CD14-positive monocyte (primary cell): ENCODE data around the gene MYO19. TPM values are rescaled to one million over a fixed set of nuclear protein-coding genes. Genes with fewer than 3 reads are reported as not detected.

Experiments used
- DNase-seq, 3 donors: peaks; one replicate each; pipeline ENCODE4 v3.0.0-alpha.2; 2011 to 2022
- H2AFZ ChIP-seq: 2 replicates; pipeline ENCODE4 v1.6.0; 2012; ENCODE audit warnings: mild to moderate bottlenecking, low read depth, low read length, inconsistent platforms; ENCODE audit not compliant: insufficient read depth, poor library complexity, severe bottlenecking
- H3K27ac ChIP-seq, 2 donors: 1 replicate in 1 of 2; 2 replicates in 1 of 2; pipeline ENCODE4 v1.5.1; 2012 to 2013; ENCODE audit warnings: low read length in 2 of 2, control low read depth in 1 of 2, inconsistent platforms in 1 of 2, low read depth in 1 of 2, mild to moderate bottlenecking in 1 of 2
- H3K27me3 ChIP-seq, 2 donors: one replicate each; pipeline versions ENCODE4 v1.6.0 to v1.6.1; 2011 to 2013; ENCODE audit warnings: low read length in 2 of 2; ENCODE audit not compliant: control insufficient read depth in 2 of 2, insufficient read depth in 2 of 2
- H3K36me3 ChIP-seq, 2 donors: replicated peaks in 1 of 2; 1 replicate in 1 of 2; 2 replicates in 1 of 2; pipeline versions ENCODE4 v1.5.1 to v1.6.1; 2012 to 2013; ENCODE audit warnings: low read length in 2 of 2, control low read depth in 1 of 2, inconsistent platforms in 1 of 2, mild to moderate bottlenecking in 1 of 2; ENCODE audit not compliant: insufficient read depth in 2 of 2, control insufficient read depth in 1 of 2
- H3K4me1 ChIP-seq, 2 donors: 1 replicate in 1 of 2; 2 replicates in 1 of 2; pipeline versions ENCODE4 v1.5.1 to v1.6.1; 2012 to 2013; ENCODE audit warnings: low read length in 2 of 2, control low read depth in 1 of 2, inconsistent platforms in 1 of 2, mild to moderate bottlenecking in 1 of 2, moderate library complexity in 1 of 2; ENCODE audit not compliant: insufficient read depth in 2 of 2, control insufficient read depth in 1 of 2
- H3K4me2 ChIP-seq: replicated peaks from 2 replicates; pipeline ENCODE3; 2012; ENCODE audit warnings: low read length, moderate library complexity, mild to moderate bottlenecking; ENCODE audit not compliant: poor library complexity, severe bottlenecking; ENCODE audit errors: extremely low read depth
- H3K4me3 ChIP-seq, 3 experiments: fragments of 200-600 bp in 1 of 3; sonication (generic) in 1 of 3; replicated peaks in 1 of 3; 1 replicate in 2 of 3; 2 replicates in 1 of 3; pipeline ENCODE4 v1.5.1; 2011 to 2013; ENCODE audit warnings: low read length in 3 of 3, mild to moderate bottlenecking in 3 of 3, control low read depth in 2 of 3, low read depth in 2 of 3, inconsistent platforms in 1 of 3, moderate library complexity in 1 of 3
- H3K79me2 ChIP-seq: 2 replicates; pipeline ENCODE4 v1.6.0; 2012; ENCODE audit warnings: mild to moderate bottlenecking, control low read depth, inconsistent platforms, low read length, moderate library complexity; ENCODE audit not compliant: insufficient read depth
- H3K9ac ChIP-seq: 2 replicates; pipeline ENCODE4 v1.6.0; 2017; ENCODE audit warnings: low read length, mild to moderate bottlenecking; ENCODE audit not compliant: insufficient read depth, poor library complexity, severe bottlenecking
- H3K9me3 ChIP-seq, 2 donors: replicated peaks in 1 of 2; 1 replicate in 1 of 2; 2 replicates in 1 of 2; pipeline versions ENCODE4 v1.5.1 to v1.6.1; 2012 to 2013; ENCODE audit warnings: low read length in 2 of 2, control low read depth in 1 of 2; ENCODE audit not compliant: control insufficient read depth in 1 of 2, insufficient read depth in 1 of 2
- H4K20me1 ChIP-seq: 2 replicates; pipeline ENCODE4 v1.6.0; 2012; ENCODE audit warnings: mild to moderate bottlenecking, low read length, control low read depth, moderate library complexity; ENCODE audit not compliant: insufficient read depth
- H3K27ac Mint-ChIP-seq, 7 donors: one replicate each; pipeline ENCODE4 v1.8.0; 2020; ENCODE audit warnings: mild to moderate bottlenecking in 7 of 7, mixed read lengths in 7 of 7, moderate library complexity in 6 of 7, inconsistent platforms in 2 of 7
- H3K27me3 Mint-ChIP-seq, 3 donors: one replicate each; pipeline ENCODE4 v1.8.0; 2021 to 2022; ENCODE audit warnings: low read depth in 3 of 3, mild to moderate bottlenecking in 3 of 3, mixed read lengths in 3 of 3, moderate library complexity in 3 of 3, inconsistent platforms in 1 of 3
- H3K36me3 Mint-ChIP-seq, 2 donors: one replicate each; pipeline ENCODE4 v1.8.0; 2020; ENCODE audit warnings: mixed read lengths in 2 of 2, inconsistent platforms in 1 of 2, mild to moderate bottlenecking in 1 of 2
- H3K4me1 Mint-ChIP-seq: one replicate; pipeline ENCODE4 v1.8.0; 2020; ENCODE audit warnings: mild to moderate bottlenecking, mixed read lengths
- H3K4me3 Mint-ChIP-seq, 2 donors: one replicate each; pipeline ENCODE4 v1.8.0; 2020; ENCODE audit warnings: mild to moderate bottlenecking in 2 of 2, mixed read lengths in 2 of 2, moderate library complexity in 1 of 2
- H3K9me3 Mint-ChIP-seq, 7 donors: one replicate each; pipeline ENCODE4 v1.8.0; 2020 to 2022; ENCODE audit warnings: mixed read lengths in 7 of 7, mild to moderate bottlenecking in 6 of 7, moderate library complexity in 6 of 7, inconsistent platforms in 2 of 7
- WGBS: methylation state at CpG from one replicate; pipeline ENCODE4 v1.1.5; 2013; ENCODE audit warnings: missing lambda C conversion rate; ENCODE audit not compliant: insufficient coverage; 5-methylcytosine and 5-hydroxymethylcytosine counted together
- intact Hi-C, 2 donors: fragments of 100-400 bp; cut with micrococcal nuclease; formaldehyde crosslinking; loops; one replicate each; pipeline versions ENCODE4 v1.15.0 to v1.15.1; 2023
- polyA plus RNA-seq, 3 donors: library from polyadenylated mRNA; depleted of rRNA in 1 of 3; unstranded in 2 of 3; stranded (reverse) in 1 of 3; fragments of 300-500 nt in 2 of 3; fragments of >200 nt in 1 of 3; fragmentation: Illumina TruSeq in 2 of 3; gene quantifications; 1 replicate in 2 of 3; 2 replicates in 1 of 3; pipeline ENCODE4 v1.2.3, GENCODE V29; 2012 to 2021
- TF ChIP-seq, protein P1 (sequence below): fragments of 200-600 bp; IDR thresholded peaks from one replicate; pipeline ENCODE4 v1.8.0; 2022; ENCODE audit warnings: antibody characterized with exemption, mild to moderate bottlenecking

MYO19 gene
- polyA plus RNA-seq, 3 donors: 1.2 to 51.3 (median 1.9) TPM

DNA sequence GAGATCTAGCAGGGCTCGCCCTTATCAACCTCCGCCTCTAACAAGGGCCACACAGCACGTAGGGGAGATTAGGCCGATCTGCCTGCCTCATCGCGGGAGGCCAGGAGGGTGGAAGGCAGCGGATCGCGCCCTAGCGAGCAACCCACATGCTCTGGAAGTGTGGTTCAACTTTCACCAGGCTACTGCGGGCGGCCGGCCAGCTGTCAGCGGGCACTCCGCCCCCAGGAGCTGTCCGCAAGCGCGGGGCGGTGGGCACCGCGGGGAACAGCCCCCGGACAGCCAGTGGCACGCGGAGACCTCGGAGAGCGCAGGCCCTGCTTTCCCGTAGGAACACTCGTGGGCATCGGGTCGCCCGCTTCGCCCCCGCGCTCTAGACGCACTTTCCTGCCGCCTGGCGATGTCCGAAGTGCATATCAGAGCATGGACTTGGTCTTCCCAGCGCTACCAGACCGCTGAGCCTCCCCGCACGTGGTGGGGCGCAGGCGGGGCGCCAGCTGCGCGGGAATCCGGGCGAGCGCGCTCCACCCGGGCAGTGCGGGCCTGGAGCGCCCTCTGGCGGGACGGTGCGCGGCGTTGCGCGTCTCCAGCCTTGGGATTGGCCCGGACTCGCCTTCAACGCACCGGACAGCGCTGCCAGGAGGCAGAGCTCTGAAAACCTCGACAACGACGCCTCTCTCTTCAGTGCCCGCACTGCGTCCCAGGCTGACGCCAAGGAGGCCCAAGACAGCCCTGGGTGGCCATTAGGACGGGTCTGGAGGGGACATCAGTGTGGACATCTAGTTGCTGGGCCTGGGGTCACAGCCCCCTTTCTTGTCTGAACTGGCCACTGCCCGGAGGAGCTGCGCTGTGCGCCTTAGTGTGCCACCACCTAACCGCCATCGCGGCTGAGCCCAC, 51.8 kb downstream of the MYO19 start:
- Histone ChIP-seq H3K27me3 (peaks cover 6 to 18% of the 10 kb centered on the region in 2 donors), H4K20me1 (no peaks in the 10 kb centered on the region), H3K27ac (no peak overlapping the region), H3K79me2 (peaks cover 14% of the 10 kb centered on the region), H3K9me3 (no peaks in the 10 kb centered on the region), H3K4me2 (peak overlapping the region; percentile 83), H3K4me3 (peak overlapping the region; percentile 3 to 72 (median 10)), H3K4me1 (peaks cover 24 to 32% of the 10 kb centered on the region in 2 donors), H3K9ac (peak overlapping the region; percentile 42), H2AFZ (peak overlapping the region; percentile 94), H3K36me3 (no peaks in the 10 kb centered on the region)
- DNase-seq: peak; percentile 71 to 74 (median 71)
- H3K36me3 Mint-ChIP-seq: no peaks in the 10 kb centered on the region
- intact Hi-C loops: loop anchor here in 1 of 2 donors (10.0 kb wide), 1 partner anchor 508 kb away; no protein-coding TSS in a partner anchor
- H3K4me3 Mint-ChIP-seq: peak overlapping the region; percentile 61 to 84
- H3K27me3 Mint-ChIP-seq: peaks cover 27 to 45% (median 30%) of the 10 kb centered on the region in 3 donors
- TF ChIP-seq, protein P1, sequence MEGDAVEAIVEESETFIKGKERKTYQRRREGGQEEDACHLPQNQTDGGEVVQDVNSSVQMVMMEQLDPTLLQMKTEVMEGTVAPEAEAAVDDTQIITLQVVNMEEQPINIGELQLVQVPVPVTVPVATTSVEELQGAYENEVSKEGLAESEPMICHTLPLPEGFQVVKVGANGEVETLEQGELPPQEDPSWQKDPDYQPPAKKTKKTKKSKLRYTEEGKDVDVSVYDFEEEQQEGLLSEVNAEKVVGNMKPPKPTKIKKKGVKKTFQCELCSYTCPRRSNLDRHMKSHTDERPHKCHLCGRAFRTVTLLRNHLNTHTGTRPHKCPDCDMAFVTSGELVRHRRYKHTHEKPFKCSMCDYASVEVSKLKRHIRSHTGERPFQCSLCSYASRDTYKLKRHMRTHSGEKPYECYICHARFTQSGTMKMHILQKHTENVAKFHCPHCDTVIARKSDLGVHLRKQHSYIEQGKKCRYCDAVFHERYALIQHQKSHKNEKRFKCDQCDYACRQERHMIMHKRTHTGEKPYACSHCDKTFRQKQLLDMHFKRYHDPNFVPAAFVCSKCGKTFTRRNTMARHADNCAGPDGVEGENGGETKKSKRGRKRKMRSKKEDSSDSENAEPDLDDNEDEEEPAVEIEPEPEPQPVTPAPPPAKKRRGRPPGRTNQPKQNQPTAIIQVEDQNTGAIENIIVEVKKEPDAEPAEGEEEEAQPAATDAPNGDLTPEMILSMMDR: peak; percentile 96
- H3K9me3 Mint-ChIP-seq: peaks cover 0 to 4% (median 0%) of the 10 kb centered on the region in 7 donors
- peaks cover 24% of the 10 kb centered on the region for H3K4me1 Mint-ChIP-seq
- WGBS: 8% methylated on average over 79 of the region's 79 CpGs
- peak overlapping the region in 3 of 7 donors; percentile 46 to 55 (median 50) for H3K27ac Mint-ChIP-seq

DNA sequence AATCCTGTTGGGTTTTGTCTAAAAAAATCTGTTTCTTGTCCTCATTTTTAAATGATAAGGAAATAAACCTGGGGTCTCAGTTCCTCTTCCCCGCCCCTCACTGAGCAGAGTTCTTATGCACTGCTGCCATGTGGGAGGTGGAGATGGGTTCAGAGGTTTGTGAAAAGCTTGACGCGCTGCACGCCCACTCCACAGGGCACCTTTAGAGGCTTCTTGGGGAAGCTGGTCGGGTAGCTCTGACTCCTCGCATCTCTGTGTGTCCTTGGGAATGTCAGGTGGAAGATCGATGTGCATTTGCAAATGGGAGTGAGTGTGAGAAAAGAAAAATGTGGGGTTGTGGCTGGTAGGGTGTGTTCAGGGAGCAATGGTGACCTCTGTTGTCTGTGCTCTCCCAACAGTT, 52.8 kb downstream of the MYO19 start:
- H3K9me3 Mint-ChIP-seq: peaks cover 0 to 4% (median 0%) of the 10 kb centered on the region in 7 donors
- no peaks in the 10 kb centered on the region for H3K36me3 Mint-ChIP-seq
- no peak for DNase-seq
- peaks cover 29 to 51% (median 33%) of the 10 kb centered on the region in 3 donors for H3K27me3 Mint-ChIP-seq
- Histone ChIP-seq H3K36me3 (no peaks in the 10 kb centered on the region), H3K4me3 (no peak overlapping the region), H3K79me2 (peaks cover 4% of the 10 kb centered on the region), H3K9ac (no peak overlapping the region), H3K4me2 (no peak overlapping the region), H4K20me1 (no peaks in the 10 kb centered on the region), H3K27ac (no peak overlapping the region), H2AFZ (no peak overlapping the region), H3K9me3 (no peaks in the 10 kb centered on the region), H3K27me3 (peaks cover 6 to 18% of the 10 kb centered on the region in 2 donors), H3K4me1 (peaks cover 16 to 23% of the 10 kb centered on the region in 2 donors)
- TF ChIP-seq, protein P1: no peak
- 84% methylated on average over 6 of the region's 7 CpGs for WGBS
- H3K4me1 Mint-ChIP-seq: peaks cover 14% of the 10 kb centered on the region
- peak overlapping the region in 1 of 2 donors; percentile 72 for H3K4me3 Mint-ChIP-seq
- H3K27ac Mint-ChIP-seq: no peak overlapping the region
- intact Hi-C loops: loop anchor here in 1 of 2 donors (10.0 kb wide), 1 partner anchor 507 kb away; no protein-coding TSS in a partner anchor
